Measurements from ENCODE around the gene UBR4. TPM values are rescaled to one million over a fixed set of nuclear protein-coding genes. Genes with fewer than 3 reads are reported as not detected.

UBR4 gene
- total and polyA plus RNA-seq, 2 experiments from 2014 or later = 111 to 230 TPM

- Histone ChIP-seq H3F3A (replicated peaks; ENCODE audit: low read depth) (no peaks in the 10 kb centered on the region), H3K36me3 (ENCODE audit: insufficient read depth) (peaks cover 76% of the 10 kb centered on the region), H3K9me2 (ENCODE audit: insufficient read depth) (no peaks in the 10 kb centered on the region), H3K4me1 (ENCODE audit: insufficient read depth) (no peaks in the 10 kb centered on the region), H3K79me2 (replicated peaks; ENCODE audit: insufficient read depth) (no peaks in the 10 kb centered on the region), H3K4me2 (no peak overlapping the region), H4K20me1 (replicated peaks; ENCODE audit: insufficient read depth) (no peaks in the 10 kb centered on the region; the same call in 1 of the 2 replicates), H3K4me3 (no peak overlapping the region), H2AFZ (no peak overlapping the region), H3K27me3 (ENCODE audit: insufficient read depth) (no peaks in the 10 kb centered on the region), H3K27ac (ENCODE audit: low read depth) (no peak overlapping the region)
- H3K4me1 Mint-ChIP-seq = no peaks in the 10 kb centered on the region
- ATAC-seq = no peak
- no peaks in the 10 kb centered on the region for H3K9me3 Mint-ChIP-seq
- TF ChIP-seq POLR2AphosphoS5 (IDR thresholded peaks at IDR 0.05; ENCODE audit: low read depth) (no peak), NANOG (IDR thresholded peaks at IDR 0.05; ENCODE audit: borderline replicate concordance) (no peak), STAT1 (IDR thresholded peaks at IDR 0.05; ENCODE audit: unreplicated experiment) (no peak), ZNF331 (CRISPR knock-in tag; IDR thresholded peaks at IDR 0.05; ENCODE audit: low read depth) (no peak), ZNF114 (CRISPR knock-in tag; IDR thresholded peaks at IDR 0.05) (no peak), CTCF (conservative IDR thresholded peaks at IDR 0.05; ENCODE audit: low read depth in 2 of 2) (no peak), EZH2 (IDR thresholded peaks at IDR 0.05; ENCODE audit: low read depth, unreplicated experiment) (no peak), CREB1 (CRISPR knock-in tag; IDR thresholded peaks at IDR 0.05; ENCODE audit: low read depth) (no peak)
- TF ChIP-seq, protein P1, sequence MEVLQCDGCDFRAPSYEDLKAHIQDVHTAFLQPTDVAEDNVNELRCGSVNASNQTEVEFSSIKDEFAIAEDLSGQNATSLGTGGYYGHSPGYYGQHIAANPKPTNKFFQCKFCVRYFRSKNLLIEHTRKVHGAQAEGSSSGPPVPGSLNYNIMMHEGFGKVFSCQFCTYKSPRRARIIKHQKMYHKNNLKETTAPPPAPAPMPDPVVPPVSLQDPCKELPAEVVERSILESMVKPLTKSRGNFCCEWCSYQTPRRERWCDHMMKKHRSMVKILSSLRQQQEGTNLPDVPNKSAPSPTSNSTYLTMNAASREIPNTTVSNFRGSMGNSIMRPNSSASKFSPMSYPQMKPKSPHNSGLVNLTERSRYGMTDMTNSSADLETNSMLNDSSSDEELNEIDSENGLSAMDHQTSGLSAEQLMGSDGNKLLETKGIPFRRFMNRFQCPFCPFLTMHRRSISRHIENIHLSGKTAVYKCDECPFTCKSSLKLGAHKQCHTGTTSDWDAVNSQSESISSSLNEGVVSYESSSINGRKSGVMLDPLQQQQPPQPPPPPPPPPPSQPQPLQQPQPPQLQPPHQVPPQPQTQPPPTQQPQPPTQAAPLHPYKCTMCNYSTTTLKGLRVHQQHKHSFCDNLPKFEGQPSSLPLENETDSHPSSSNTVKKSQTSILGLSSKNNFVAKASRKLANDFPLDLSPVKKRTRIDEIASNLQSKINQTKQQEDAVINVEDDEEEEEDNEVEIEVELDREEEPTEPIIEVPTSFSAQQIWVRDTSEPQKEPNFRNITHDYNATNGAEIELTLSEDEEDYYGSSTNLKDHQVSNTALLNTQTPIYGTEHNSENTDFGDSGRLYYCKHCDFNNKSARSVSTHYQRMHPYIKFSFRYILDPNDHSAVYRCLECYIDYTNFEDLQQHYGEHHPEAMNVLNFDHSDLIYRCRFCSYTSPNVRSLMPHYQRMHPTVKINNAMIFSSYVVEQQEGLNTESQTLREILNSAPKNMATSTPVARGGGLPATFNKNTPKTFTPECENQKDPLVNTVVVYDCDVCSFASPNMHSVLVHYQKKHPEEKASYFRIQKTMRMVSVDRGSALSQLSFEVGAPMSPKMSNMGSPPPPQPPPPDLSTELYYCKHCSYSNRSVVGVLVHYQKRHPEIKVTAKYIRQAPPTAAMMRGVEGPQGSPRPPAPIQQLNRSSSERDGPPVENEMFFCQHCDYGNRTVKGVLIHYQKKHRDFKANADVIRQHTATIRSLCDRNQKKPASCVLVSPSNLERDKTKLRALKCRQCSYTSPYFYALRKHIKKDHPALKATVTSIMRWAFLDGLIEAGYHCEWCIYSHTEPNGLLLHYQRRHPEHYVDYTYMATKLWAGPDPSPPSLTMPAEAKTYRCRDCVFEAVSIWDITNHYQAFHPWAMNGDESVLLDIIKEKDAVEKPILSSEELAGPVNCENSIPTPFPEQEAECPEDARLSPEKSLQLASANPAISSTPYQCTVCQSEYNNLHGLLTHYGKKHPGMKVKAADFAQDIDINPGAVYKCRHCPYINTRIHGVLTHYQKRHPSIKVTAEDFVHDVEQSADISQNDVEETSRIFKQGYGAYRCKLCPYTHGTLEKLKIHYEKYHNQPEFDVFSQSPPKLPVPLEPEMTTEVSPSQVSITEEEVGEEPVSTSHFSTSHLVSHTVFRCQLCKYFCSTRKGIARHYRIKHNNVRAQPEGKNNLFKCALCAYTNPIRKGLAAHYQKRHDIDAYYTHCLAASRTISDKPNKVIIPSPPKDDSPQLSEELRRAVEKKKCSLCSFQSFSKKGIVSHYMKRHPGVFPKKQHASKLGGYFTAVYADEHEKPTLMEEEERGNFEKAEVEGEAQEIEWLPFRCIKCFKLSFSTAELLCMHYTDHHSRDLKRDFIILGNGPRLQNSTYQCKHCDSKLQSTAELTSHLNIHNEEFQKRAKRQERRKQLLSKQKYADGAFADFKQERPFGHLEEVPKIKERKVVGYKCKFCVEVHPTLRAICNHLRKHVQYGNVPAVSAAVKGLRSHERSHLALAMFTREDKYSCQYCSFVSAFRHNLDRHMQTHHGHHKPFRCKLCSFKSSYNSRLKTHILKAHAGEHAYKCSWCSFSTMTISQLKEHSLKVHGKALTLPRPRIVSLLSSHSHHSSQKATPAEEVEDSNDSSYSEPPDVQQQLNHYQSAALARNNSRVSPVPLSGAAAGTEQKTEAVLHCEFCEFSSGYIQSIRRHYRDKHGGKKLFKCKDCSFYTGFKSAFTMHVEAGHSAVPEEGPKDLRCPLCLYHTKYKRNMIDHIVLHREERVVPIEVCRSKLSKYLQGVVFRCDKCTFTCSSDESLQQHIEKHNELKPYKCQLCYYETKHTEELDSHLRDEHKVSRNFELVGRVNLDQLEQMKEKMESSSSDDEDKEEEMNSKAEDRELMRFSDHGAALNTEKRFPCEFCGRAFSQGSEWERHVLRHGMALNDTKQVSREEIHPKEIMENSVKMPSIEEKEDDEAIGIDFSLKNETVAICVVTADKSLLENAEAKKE (CRISPR knock-in tag; IDR thresholded peaks at IDR 0.05) = no peak
- TF ChIP-seq, protein P2, sequence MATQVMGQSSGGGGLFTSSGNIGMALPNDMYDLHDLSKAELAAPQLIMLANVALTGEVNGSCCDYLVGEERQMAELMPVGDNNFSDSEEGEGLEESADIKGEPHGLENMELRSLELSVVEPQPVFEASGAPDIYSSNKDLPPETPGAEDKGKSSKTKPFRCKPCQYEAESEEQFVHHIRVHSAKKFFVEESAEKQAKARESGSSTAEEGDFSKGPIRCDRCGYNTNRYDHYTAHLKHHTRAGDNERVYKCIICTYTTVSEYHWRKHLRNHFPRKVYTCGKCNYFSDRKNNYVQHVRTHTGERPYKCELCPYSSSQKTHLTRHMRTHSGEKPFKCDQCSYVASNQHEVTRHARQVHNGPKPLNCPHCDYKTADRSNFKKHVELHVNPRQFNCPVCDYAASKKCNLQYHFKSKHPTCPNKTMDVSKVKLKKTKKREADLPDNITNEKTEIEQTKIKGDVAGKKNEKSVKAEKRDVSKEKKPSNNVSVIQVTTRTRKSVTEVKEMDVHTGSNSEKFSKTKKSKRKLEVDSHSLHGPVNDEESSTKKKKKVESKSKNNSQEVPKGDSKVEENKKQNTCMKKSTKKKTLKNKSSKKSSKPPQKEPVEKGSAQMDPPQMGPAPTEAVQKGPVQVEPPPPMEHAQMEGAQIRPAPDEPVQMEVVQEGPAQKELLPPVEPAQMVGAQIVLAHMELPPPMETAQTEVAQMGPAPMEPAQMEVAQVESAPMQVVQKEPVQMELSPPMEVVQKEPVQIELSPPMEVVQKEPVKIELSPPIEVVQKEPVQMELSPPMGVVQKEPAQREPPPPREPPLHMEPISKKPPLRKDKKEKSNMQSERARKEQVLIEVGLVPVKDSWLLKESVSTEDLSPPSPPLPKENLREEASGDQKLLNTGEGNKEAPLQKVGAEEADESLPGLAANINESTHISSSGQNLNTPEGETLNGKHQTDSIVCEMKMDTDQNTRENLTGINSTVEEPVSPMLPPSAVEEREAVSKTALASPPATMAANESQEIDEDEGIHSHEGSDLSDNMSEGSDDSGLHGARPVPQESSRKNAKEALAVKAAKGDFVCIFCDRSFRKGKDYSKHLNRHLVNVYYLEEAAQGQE (IDR thresholded peaks at IDR 0.05; ENCODE audit: unreplicated experiment) = no peak
- TF ChIP-seq, protein P3, sequence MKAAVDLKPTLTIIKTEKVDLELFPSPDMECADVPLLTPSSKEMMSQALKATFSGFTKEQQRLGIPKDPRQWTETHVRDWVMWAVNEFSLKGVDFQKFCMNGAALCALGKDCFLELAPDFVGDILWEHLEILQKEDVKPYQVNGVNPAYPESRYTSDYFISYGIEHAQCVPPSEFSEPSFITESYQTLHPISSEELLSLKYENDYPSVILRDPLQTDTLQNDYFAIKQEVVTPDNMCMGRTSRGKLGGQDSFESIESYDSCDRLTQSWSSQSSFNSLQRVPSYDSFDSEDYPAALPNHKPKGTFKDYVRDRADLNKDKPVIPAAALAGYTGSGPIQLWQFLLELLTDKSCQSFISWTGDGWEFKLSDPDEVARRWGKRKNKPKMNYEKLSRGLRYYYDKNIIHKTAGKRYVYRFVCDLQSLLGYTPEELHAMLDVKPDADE (IDR thresholded peaks at IDR 0.05) = no peak
- peaks cover 82% of the 10 kb centered on the region for H3K36me3 Mint-ChIP-seq (ENCODE audit: low read depth)
- no peak overlapping the region for H3K27ac Mint-ChIP-seq
- H3K27me3 Mint-ChIP-seq (ENCODE audit: insufficient read depth, low read depth, poor library complexity) = peaks cover 2% of the 10 kb centered on the region
- no peak overlapping the region for H3K4me3 Mint-ChIP-seq
- DNase-seq (ENCODE audit: low spot score) = no peak
Observed at GRCh38 chr1:19234224-19234623, 24.2 kb upstream of the UBR4 start.

Measured in GM23338 (cell line).